Prostate gland (tissue), 2 donors: ENCODE results near the gene DYNC1I1.

Experiments
- CTCF ChIP-seq, 4 experiments: fragments of 200-600 bp in 2 of 4; fragments of 450-650 bp in 2 of 4; sonication (generic) in 2 of 4; IDR thresholded peaks; 1 replicate in 3 of 4; 2 replicates in 1 of 4; pipeline ENCODE4 v1.5.1; 2016 to 2019; ENCODE audit warnings: antibody characterized with exemption in 4 of 4, mild to moderate bottlenecking in 2 of 4, moderate library complexity in 2 of 4
- POLR2AphosphoS5 ChIP-seq: sonication (generic); formaldehyde crosslinking; IDR thresholded peaks from one replicate; pipeline ENCODE4 v1.6.1; 2017; ENCODE audit warnings: antibody characterized with exemption

GRCh38 chr7:95808396-95808795 is 36.0 kb downstream of the DYNC1I1 start:
- no peak for TF ChIP-seq POLR2AphosphoS5
- TF ChIP-seq CTCF (IDR thresholded peaks at IDR 0.05) = no peak
